Transverse colon (tissue), 4 donors: ENCODE measurements around the gene STAG1. TPM values are rescaled to one million over a fixed set of nuclear protein-coding genes. Genes with fewer than 3 reads are reported as not detected.
"Not testable (repeated sequence)": the region's sequence is repeated elsewhere in the genome, so short reads cannot be mapped to it uniquely, and the experiment has no call there.

Experiments
- DNase-seq: peaks from one replicate; pipeline ENCODE4 v3.0.0-alpha.2; 2019
- H3K27ac ChIP-seq, 4 donors: fragments of 200-600 bp; sonication (generic); 2 replicates each; pipeline ENCODE4 v1.5.1; 2016 to 2018; ENCODE audit warnings: inconsistent platforms in 4 of 4
- H3K27me3 ChIP-seq: fragments of 200-600 bp; sonication (generic); 2 replicates; pipeline ENCODE4 v1.5.1; 2017; ENCODE audit warnings: inconsistent platforms
- H3K36me3 ChIP-seq, 4 donors: fragments of 200-600 bp; sonication (generic); 2 replicates each; pipeline ENCODE4 v1.5.1; 2017 to 2019; ENCODE audit warnings: inconsistent platforms in 4 of 4
- H3K4me1 ChIP-seq, 4 donors: fragments of 200-600 bp; sonication (generic); 2 replicates each; pipeline ENCODE4 v1.5.1; 2017 to 2020; ENCODE audit warnings: inconsistent platforms in 4 of 4
- H3K4me3 ChIP-seq, 4 donors: fragments of 200-600 bp; sonication (generic); 1 replicate in 1 of 4; 2 replicates in 3 of 4; pipeline versions ENCODE4 v1.5.1 to v1.6.1; 2017 to 2019; ENCODE audit warnings: inconsistent platforms in 4 of 4
- H3K9me3 ChIP-seq, 2 donors: fragments of 200-600 bp; sonication (generic); 2 replicates each; pipeline ENCODE4 v1.5.1; 2017 to 2019; ENCODE audit warnings: inconsistent platforms in 2 of 2
- CTCF ChIP-seq, 5 experiments: fragments of 200-600 bp in 3 of 5; fragments of 450-650 bp in 2 of 5; sonication (generic) in 3 of 5; IDR thresholded peaks; 1 replicate in 2 of 5; 2 replicates in 3 of 5; pipeline ENCODE4 v1.5.1; 2016 to 2017; ENCODE audit warnings: antibody characterized with exemption in 5 of 5, inconsistent platforms in 3 of 5, mild to moderate bottlenecking in 2 of 5, moderate library complexity in 1 of 5
- EP300 ChIP-seq: sonication (generic); formaldehyde crosslinking; IDR thresholded peaks from one replicate; pipeline ENCODE4 v1.6.1; 2017; ENCODE audit warnings: antibody characterized with exemption, low read depth
- POLR2A ChIP-seq: fragments of 450-650 bp; IDR thresholded peaks from one replicate; pipeline ENCODE4 v1.6.1; 2016; ENCODE audit warnings: antibody characterized with exemption, mild to moderate bottlenecking, moderate library complexity
- POLR2AphosphoS5 ChIP-seq, 3 donors: sonication (generic); formaldehyde crosslinking; IDR thresholded peaks; one replicate each; pipeline ENCODE4 v1.6.1; 2016; ENCODE audit warnings: antibody characterized with exemption in 3 of 3
- WGBS, 2 donors: methylation state at CpG; one replicate each; pipeline ENCODE4 v1.1.5; 2018; ENCODE audit warnings: low coverage in 1 of 2; 5-methylcytosine and 5-hydroxymethylcytosine counted together
- in situ Hi-C, 4 donors: fragments of 200-750 bp; cut with MboI; loops; one replicate each; pipeline versions ENCODE4 v1.15.0 to v1.15.1; 2017; ENCODE audit warnings: low sequenced_read_pairs in 3 of 4, low pct_ligation_motif_present in 1 of 4, low pct_unique_long_range_greater_than_20kb in 1 of 4
- intact Hi-C: fragments of 100-400 bp; cut with DNase I; formaldehyde crosslinking; loops from one replicate; pipeline ENCODE4 v1.15.1; 2023; ENCODE audit warnings: low total_unique reads
- total RNA-seq, 4 donors: library from RNA; depleted of rRNA; stranded (reverse); fragments of >200 nt; gene quantifications; one replicate each; pipeline ENCODE4 v1.1.0, GENCODE V29; 2016

The STAG1 gene
- total RNA-seq, 4 donors from 2014 or later, result 14.5 to 57.2 (median 42.2) TPM

- in situ Hi-C loops (no loop called here), intact Hi-C loops (no loop called here)
- H3K27ac ChIP-seq, result no peak overlapping the region
- no peaks in the 10 kb centered on the region for H3K36me3 ChIP-seq
- no peaks in the 10 kb centered on the region for H3K9me3 ChIP-seq
- 88 to 96% methylated on average over 3 to 9 of the region's 9 CpGs for WGBS, 2 donors
- H3K4me3 ChIP-seq, result no peak overlapping the region
- no peaks in the 10 kb centered on the region for H3K4me1 ChIP-seq
- DNase-seq, result no peak
- TF ChIP-seq EP300 (no peak), POLR2AphosphoS5 (IDR thresholded peaks at IDR 0.05) (no peak), CTCF (IDR thresholded peaks at IDR 0.05) (no peak), POLR2A (no peak)
- no peaks in the 10 kb centered on the region for H3K27me3 ChIP-seq
Observed at GRCh38 chr3:136562026-136562425, 190.2 kb downstream of the STAG1 start.

DNA sequence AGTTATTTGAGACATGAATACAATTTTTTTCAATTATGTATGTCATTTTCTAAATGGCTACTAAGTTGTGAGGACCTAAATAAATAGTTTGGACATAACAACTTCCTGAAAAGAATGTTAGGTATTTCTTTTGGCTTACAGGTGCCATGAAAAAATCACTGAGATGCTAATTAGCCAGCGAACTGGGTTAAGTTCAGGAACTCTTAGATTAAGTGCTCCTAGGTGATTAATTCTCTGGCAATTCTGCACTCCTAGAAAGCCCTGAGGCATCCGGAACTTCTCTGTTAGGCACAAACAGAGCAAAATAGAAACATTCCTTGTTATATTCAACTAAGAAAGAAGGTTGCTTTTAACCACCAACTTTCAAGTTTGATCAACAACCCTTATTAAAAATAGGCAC, 192.3 kb downstream of the STAG1 start:
- no peak overlapping the region for H3K27ac ChIP-seq
- H3K9me3 ChIP-seq, result no peaks in the 10 kb centered on the region
- intact Hi-C loops, result no loop called here
- no peak for DNase-seq
- no peaks in the 10 kb centered on the region for H3K27me3 ChIP-seq
- in situ Hi-C loops, result no loop called here
- no peak overlapping the region for H3K4me3 ChIP-seq
- TF ChIP-seq CTCF (IDR thresholded peaks at IDR 0.05) (no peak), EP300 (no peak), POLR2A (no peak), POLR2AphosphoS5 (IDR thresholded peaks at IDR 0.05) (no peak)
- 80 to 85% methylated on average over 1 to 2 of the region's 2 CpGs for WGBS, 2 donors
- H3K4me1 ChIP-seq, result no peaks in the 10 kb centered on the region
- H3K36me3 ChIP-seq, result no peaks in the 10 kb centered on the region

DNA sequence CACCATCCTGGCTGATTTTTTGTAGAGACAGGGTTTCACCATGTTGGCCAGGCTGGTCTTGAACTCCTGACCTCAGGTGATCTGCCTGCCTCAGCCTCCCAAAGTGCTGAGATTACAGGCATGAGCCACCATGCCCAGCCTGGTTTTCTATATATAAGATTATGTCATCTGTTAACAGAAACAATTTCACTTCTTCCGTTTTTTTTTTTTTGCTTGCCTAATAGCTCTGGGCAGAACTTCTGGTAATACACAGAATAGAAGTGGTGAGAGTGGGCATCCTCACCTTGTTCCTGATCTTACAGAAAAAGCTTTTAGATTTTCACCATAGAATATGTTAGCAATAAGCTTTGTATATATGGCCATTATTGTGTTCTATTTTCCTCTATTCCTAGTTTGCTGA, 202.7 kb downstream of the STAG1 start:
- H3K27me3 ChIP-seq, H3K4me1 ChIP-seq, intact Hi-C loops, DNase-seq, H3K9me3 ChIP-seq, H3K36me3 ChIP-seq, H3K4me3 ChIP-seq, H3K27ac ChIP-seq: not testable (repeated sequence)
- in situ Hi-C loops, result loop anchor here in 2 of 4 donors (25.0 kb wide), 1 partner anchor 463 kb away; no protein-coding TSS in a partner anchor
- 65 to 67% methylated on average over 1 of the region's 1 CpG for WGBS, 2 donors

- Histone ChIP-seq H3K4me3 (no peak overlapping the region), H3K4me1 (peaks cover 0 to 6% (median 0%) of the 10 kb centered on the region in 4 donors), H3K36me3 (no peaks in the 10 kb centered on the region), H3K27me3 (no peaks in the 10 kb centered on the region), H3K27ac (no peak overlapping the region), H3K9me3 (no peaks in the 10 kb centered on the region)
- no peak for TF ChIP-seq CTCF (IDR thresholded peaks at IDR 0.05)
- no peak for TF ChIP-seq POLR2AphosphoS5 (IDR thresholded peaks at IDR 0.05)
- no peak for TF ChIP-seq EP300
- no peak for TF ChIP-seq POLR2A
- intact Hi-C loops (no loop called here), in situ Hi-C loops (loop anchor here in 2 of 4 donors (25.0 kb wide), 1 partner anchor 465 kb away; no protein-coding TSS in a partner anchor)
- DNase-seq, result no peak
Observed at GRCh38 chr3:136547293-136547692, 204.9 kb downstream of the STAG1 start.

DNA sequence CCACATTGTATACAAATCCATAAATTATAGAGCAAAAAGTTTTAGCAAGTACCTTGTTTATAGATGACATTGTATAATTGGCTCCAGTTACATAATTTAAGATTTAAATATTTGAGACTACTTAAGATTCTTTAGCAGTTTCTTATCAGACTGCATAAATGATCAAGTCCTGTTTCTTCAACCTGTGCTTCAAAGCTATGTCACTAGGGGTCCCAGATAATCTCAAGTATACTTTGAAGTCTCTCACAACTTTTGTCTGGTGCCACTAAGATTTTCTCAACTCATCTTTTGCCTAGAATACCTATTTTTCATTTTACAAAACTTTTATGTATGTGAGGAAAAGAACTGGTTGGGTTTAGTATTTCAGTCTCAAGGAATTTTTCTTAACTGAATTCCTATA, 205.5 kb downstream of the STAG1 start:
- in situ Hi-C loops (loop anchor here in 2 of 4 donors (25.0 kb wide), 1 partner anchor 466 kb away; no protein-coding TSS in a partner anchor), intact Hi-C loops (no loop called here)
- Histone ChIP-seq H3K27me3 (no peaks in the 10 kb centered on the region), H3K4me1 (peaks cover 0 to 6% (median 0%) of the 10 kb centered on the region in 4 donors), H3K9me3 (no peaks in the 10 kb centered on the region), H3K36me3 (no peaks in the 10 kb centered on the region), H3K4me3 (no peak overlapping the region), H3K27ac (no peak overlapping the region)
- TF ChIP-seq POLR2AphosphoS5 (IDR thresholded peaks at IDR 0.05) (no peak), CTCF (IDR thresholded peaks at IDR 0.05) (peak in 1 of 5 experiments; percentile 13), POLR2A (no peak)
- no peak for DNase-seq
